K562 (cell line): ENCODE data around the gene PTPN14. TPM values are rescaled to one million over a fixed set of nuclear protein-coding genes. Genes with fewer than 3 reads are reported as not detected.

Experiments
- ARNT ChIP-seq, 2 experiments: fragments of 450-650 bp; IDR thresholded peaks; 2 replicates each; pipeline ENCODE4 v1.6.1; 2016; ENCODE audit warnings: mild to moderate bottlenecking in 1 of 2
- CBFA2T3 ChIP-seq: fragments of 450-650 bp; IDR thresholded peaks from 2 replicates; pipeline ENCODE4 v1.6.1; 2017
- CREM ChIP-seq: IDR thresholded peaks from 2 replicates; pipeline ENCODE4 v1.6.1; 2014; ENCODE audit warnings: antibody characterized with exemption, low read depth
- MCM7 ChIP-seq, 2 experiments: fragments of 450-650 bp; IDR thresholded peaks; 2 replicates each; pipeline ENCODE4 v1.6.1; 2016 to 2018
- MED1 ChIP-seq: sonication (generic); formaldehyde crosslinking; IDR thresholded peaks from 2 replicates; pipeline ENCODE4 v1.8.1; 2023; ENCODE audit warnings: missing genetic modification reagents, borderline replicate concordance
- MEIS2 ChIP-seq: fragments of 450-650 bp; IDR thresholded peaks from 2 replicates; pipeline ENCODE4 v1.6.1; 2014; ENCODE audit warnings: mild to moderate bottlenecking; ENCODE audit not compliant: partially characterized antibody
- MGA ChIP-seq: fragments of 450-650 bp; IDR thresholded peaks from 2 replicates; pipeline ENCODE4 v1.6.1; 2016; ENCODE audit warnings: mild to moderate bottlenecking, moderate library complexity
- MYC ChIP-seq, 2 experiments: fragments of 250-450 bp in 1 of 2; sonication (Bioruptor Pico) in 1 of 2; IDR thresholded peaks; 2 replicates each; pipeline versions ENCODE4 v1.5.1 to v1.6.1; 2012 to 2021; ENCODE audit warnings: low read depth in 2 of 2, borderline replicate concordance in 1 of 2, improper control_type of control experiment in 1 of 2, low read length in 1 of 2, mild to moderate bottlenecking in 1 of 2, moderate library complexity in 1 of 2
- RBM34 ChIP-seq: fragments of 200-400 bp; formaldehyde crosslinking; IDR thresholded peaks from 2 replicates; pipeline ENCODE4 v1.6.1; 2018; ENCODE audit warnings: low read length, borderline replicate concordance; ENCODE audit not compliant: insufficient read depth
- SIN3B ChIP-seq: fragments of 450-650 bp; IDR thresholded peaks from 2 replicates; pipeline ENCODE4 v1.6.1; 2017; ENCODE audit warnings: low read depth, mild to moderate bottlenecking, moderate library complexity
- SRSF3 ChIP-seq: fragments of 200-400 bp; formaldehyde crosslinking; IDR thresholded peaks from 2 replicates; pipeline ENCODE4 v1.6.1; 2016; ENCODE audit warnings: mild to moderate bottlenecking, low read length, moderate library complexity; ENCODE audit not compliant: insufficient read depth
- TCF3 ChIP-seq: sonication (generic); formaldehyde crosslinking; IDR thresholded peaks from 2 replicates; pipeline ENCODE4 v1.4.0; 2020; ENCODE audit warnings: mild to moderate bottlenecking, missing genetic modification reagents
- TFAM ChIP-seq: fragments of 250-450 bp; sonication (Bioruptor Pico); conservative IDR thresholded peaks from 2 replicates; pipeline ENCODE4 v1.5.0; 2021; ENCODE audit warnings: mild to moderate bottlenecking, moderate library complexity
- ZNF274 ChIP-seq: IDR thresholded peaks from 2 replicates; pipeline ENCODE4 v1.6.1; 2011; ENCODE audit warnings: low read depth, mild to moderate bottlenecking, low read length, moderate library complexity, borderline replicate concordance
- polyA plus RNA-seq, 8 experiments: library from polyadenylated mRNA; depleted of rRNA in 4 of 8; stranded (reverse) in 5 of 8; unstranded in 3 of 8; fragments of >200 nt; fragmentation: Nextera tagmentation in 2 of 8; fragmentation: Illumina TruSeq in 1 of 8; extraction: Ambion mirVana in 2 of 8; extraction: Trizol in 1 of 8; gene quantifications; 2 replicates each; pipeline versions ENCODE4 v1.2.1 to v1.2.3, GENCODE V29; 2011 to 2014; ENCODE audit warnings: inconsistent platforms in 1 of 8, missing spikeins in 1 of 8
- total RNA-seq, 7 experiments: library from RNA; depleted of rRNA in 6 of 7; stranded (reverse); fragments of >200 nt in 6 of 7; fragmentation: Illumina TruSeq in 2 of 7; extraction: Trizol in 2 of 7; gene quantifications; 2 replicates each; pipeline versions ENCODE4 v1.2.1 to v1.2.3, GENCODE V29; 2011 to 2021; ENCODE audit warnings: low replicate concordance in 1 of 7

The PTPN14 gene
- total and polyA plus RNA-seq, 9 of the 15 experiments (the other 6 are each of a cell fraction or from before 2014, with no cell fraction given), result 0.01 to 0.29 (median 0.04) TPM; not detected in 6

GRCh38 chr1:214439352-214440119 lies 111.9 kb downstream of the PTPN14 start (continued):
- no peak for TF ChIP-seq MGA
- TF ChIP-seq CBFA2T3, result peak; percentile 58
- no peak for TF ChIP-seq ZNF274
- no peak for TF ChIP-seq SIN3B
- TF ChIP-seq MED1 (CRISPR knock-in tag), result no peak
- no peak for TF ChIP-seq RBM34
- TF ChIP-seq MCM7 (IDR thresholded peaks at IDR 0.05), result no peak
- peak; percentile 22; the same call in 1 of the 2 replicates for TF ChIP-seq TCF3
- no peak for TF ChIP-seq SRSF3
- TF ChIP-seq MEIS2, result peak; percentile 67
- no peak for TF ChIP-seq MYC (IDR thresholded peaks at IDR 0.05; ENCODE audit: low read depth, low read length)
- no peak for TF ChIP-seq MYC (CRISPR knock-in tag; IDR thresholded peaks at IDR 0.05; ENCODE audit: borderline replicate concordance, low read depth)
- TF ChIP-seq ARNT (IDR thresholded peaks at IDR 0.05), result no peak
- TF ChIP-seq CREM, result 0 out of 2 replicates have a peak, but pooled peaks have one; percentile 7
- no peak for TF ChIP-seq TFAM (CRISPR knock-in tag)
